GM21717 (cell line): ENCODE measurements around the gene EFCAB8.
"Not testable (repeated sequence)": the region's sequence is repeated elsewhere in the genome, so short reads cannot be mapped to it uniquely, and the experiment has no call there.

Experiments
- ATAC-seq: cut with Tn5 transposase; IDR thresholded peaks from one replicate; pipeline ENCODE4 v1.9.1; 2021; ENCODE audit warnings: mild to moderate bottlenecking, moderate library complexity; ENCODE audit not compliant: unreplicated experiment

Gene EFCAB8

DNA sequence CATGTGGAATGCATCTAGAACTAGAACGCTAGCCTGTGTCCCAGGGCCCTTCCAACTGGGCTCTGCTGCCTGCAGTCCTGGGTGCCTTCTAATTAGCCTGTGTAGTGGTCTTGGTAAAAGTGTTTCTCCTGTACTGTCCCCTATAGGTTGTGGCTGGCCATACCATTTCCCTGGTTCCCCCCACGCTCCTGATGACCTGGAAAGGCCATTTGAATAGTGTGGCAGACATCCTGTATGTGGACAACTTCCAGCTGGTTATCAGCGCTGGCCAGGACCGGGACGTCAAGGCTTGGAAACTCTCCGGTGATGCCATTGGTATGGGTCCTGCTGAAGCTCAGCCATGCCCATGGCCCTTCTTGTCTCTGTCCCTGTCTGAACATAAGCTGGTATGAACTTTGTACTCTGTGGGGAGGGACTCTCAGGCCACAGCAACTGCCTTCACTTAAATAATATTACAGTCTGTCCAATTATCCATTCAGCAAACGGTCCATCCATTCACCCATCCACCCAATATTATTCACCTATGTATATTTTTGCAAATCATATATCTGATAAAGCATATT is 84.8 kb downstream of the EFCAB8 start:
- ATAC-seq = no peak

DNA sequence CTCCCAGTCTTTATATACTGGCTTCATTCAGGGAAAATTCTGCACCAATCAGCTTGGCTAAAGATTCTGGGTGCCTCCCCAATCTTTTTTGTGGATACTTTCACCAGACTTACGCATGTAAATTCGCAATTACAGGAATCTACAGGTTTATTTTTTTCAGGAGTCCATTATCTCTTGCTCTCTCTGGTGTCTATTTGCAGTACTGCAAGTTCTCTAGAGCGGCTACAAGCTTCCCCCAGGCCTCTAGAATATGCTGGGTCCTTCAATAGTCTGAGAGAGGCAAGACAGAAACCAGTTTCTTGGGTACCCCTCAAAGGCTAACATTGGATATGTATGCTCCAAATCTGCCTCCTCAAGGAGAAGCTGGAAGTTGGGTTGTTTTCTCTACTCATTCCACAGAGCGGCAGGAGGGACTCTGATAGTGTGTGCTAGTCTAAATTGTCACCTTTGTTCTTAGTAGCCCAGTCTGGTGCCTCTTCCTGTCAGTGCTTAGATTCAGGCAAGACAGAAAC is 87.0 kb downstream of the EFCAB8 start:
- ATAC-seq = no peak

DNA sequence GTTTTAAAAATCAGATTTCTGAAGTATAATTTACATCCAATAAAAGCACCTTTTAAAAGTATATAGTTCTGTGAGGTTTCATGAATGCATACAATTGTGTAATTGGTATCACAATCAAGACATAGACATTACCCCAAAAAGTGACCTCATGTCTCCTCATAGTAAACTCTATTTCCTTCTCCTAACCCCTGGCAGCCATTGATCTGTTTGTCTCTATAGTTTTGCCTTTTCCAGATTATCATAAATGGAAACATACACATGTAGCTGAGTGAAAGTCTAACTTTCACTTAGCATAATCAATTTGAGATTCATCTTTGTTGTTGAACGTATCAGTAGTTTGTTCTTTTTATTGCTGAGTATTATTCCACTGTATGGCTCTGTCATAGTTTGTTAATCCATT is 87.9 kb downstream of the EFCAB8 start:
- ATAC-seq = no peak

DNA sequence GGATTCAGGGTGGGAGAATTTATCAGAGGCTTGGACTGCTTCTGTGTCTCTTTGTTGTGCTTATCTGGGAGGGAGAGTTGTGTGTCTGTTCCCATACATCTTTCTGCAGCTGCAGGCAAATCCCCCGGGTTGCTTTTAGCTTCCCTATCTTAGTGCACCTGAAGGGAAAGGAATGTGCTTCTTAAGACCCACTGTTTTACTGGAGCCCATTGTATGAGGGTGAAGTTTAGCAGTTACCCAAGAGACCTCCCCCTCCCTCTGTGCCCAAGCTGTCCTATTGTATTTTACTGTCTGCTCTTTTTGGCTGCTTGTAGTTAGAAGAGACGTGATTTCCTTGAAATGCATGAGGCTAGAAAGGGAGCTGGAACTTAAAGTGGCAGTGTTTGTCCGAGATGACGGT is 91.8 kb downstream of the EFCAB8 start:
- not testable (repeated sequence) for ATAC-seq

DNA sequence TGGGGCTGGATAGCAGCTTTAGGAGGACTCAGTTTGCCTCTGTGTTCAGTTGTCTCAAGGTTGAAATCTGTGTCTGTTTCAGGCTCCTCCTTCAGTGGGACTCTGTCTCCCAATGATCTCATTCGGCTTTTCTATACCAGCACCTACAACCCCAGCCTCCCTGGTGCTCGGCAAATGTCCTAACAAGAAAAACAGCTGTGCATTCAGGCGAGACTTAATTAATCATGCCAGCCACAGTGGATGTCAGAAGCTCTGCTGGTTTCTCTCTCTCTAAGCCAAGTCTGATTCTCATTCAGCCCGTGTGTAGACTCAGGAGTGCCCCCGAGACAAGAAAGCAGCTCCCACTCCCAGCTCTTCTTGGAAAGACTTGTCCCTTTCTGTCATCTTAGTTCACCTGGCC is 98.7 kb downstream of the EFCAB8 start:
- no peak for ATAC-seq

- ATAC-seq = no peak
Measured at GRCh38 chr20:32958574-32958973, 99.9 kb downstream of the EFCAB8 start.

GRCh38 chr20:32959351-32960221 is 100.9 kb downstream of the EFCAB8 start:
- no peak for ATAC-seq

- ATAC-seq = no peak
Measured at GRCh38 chr20:32960222-32960518, 101.4 kb downstream of the EFCAB8 start.

DNA sequence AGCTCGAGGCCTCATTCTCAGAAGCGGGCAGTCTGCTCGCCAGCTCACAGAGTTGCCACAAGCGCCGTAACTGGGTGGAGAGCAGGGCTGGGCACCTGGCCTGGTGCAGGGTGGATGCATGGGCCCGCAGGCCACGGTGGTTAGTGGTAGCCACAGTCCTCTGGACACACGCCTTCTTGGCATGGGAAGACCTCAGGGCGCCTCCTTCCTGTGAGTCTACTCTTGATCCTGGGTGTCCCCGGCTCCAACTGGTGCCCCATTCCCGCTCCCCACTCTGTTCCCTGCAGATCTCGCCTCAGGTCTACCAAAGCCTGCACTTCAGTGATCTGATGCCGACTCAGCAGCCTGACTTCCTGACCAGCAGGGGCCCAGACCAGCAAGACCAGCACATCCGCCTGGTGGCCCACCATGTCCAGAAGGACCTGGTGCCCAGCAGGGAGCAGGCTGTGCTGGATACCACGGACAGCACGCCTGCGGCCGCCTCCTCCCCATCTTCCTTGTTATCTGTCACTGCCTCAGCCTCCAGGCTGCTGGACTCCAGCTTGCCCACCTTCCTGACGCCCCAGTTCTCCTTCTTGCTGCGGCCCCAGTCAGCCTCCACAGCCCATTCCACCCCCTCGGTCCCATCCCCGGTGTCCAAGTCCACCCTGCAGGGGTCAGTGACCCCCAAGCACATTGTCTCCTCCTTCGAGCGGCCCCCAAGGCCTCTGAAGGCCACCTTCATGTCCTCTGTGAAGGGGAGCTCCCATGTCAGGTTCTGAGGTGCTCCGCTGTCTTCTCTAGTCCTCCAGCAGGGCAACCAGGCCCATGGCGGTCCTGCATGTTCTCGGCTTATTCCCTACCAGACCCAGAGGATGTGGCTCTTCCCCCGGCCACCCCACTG is 102.4 kb downstream of the EFCAB8 start:
- no peak for ATAC-seq

- no peak for ATAC-seq
Measured at GRCh38 chr20:32962053-32962452, 103.3 kb downstream of the EFCAB8 start.

DNA sequence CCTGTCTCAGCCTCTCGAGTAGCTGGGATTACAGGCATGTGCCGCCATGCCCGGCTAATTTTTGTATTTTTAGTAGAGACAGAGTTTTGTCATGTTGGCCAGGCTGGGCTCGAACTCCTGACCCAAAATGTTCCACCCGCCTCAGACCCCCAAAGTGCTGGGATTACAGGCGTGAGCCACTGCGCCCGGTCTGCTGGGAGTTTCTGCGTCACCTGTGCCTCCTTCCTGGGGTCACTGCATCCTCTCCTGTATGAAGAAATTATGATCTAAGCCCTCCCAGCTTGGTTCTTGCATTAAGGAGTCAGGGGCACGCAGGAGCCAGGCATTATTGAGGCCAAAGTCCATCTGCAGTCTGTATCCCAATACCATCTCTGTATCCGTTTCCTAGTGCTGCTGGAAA is 103.9 kb downstream of the EFCAB8 start:
- not testable (repeated sequence) for ATAC-seq

DNA sequence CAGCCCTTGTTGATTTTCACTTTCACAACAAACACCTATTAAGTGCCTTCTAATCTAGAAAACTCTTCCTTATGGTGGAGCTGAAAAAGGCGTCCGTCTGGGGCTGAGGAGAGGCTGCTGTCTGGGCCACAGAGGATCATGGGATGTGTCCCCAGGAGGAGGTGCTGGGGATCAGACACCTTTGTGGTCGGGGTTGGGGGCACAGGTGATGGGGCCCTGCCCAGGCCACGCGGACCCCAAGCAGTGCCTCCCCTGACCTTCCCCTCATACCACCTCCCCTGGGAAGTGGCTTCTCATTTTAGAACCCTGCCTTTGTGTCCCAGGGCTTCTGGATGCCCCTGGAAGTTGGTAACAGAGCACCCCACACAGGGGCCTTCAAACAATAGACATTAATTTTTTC is 104.5 kb downstream of the EFCAB8 start:
- no peak for ATAC-seq

DNA sequence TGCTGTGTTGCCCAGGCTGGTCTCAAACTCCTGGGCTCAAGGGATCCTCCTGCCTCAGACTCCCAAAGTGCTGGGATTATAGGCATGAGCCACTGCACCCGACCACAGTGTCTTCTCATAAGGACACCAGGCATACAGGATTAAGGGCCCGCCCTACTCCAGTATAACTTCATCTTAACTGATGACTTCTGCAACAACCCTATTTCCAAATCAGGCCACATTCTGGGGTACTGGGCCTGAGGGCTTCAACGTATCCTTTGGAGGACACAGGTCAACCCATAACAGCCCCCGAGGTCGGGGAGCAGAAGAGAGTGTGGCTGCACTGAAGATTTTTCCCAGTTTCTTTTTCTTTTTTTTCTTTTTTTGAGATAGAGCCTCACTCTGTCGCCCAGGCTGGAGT is 105.9 kb downstream of the EFCAB8 start:
- no peak for ATAC-seq

- ATAC-seq = no peak
Measured at GRCh38 chr20:32965115-32965514, 106.4 kb downstream of the EFCAB8 start.

DNA sequence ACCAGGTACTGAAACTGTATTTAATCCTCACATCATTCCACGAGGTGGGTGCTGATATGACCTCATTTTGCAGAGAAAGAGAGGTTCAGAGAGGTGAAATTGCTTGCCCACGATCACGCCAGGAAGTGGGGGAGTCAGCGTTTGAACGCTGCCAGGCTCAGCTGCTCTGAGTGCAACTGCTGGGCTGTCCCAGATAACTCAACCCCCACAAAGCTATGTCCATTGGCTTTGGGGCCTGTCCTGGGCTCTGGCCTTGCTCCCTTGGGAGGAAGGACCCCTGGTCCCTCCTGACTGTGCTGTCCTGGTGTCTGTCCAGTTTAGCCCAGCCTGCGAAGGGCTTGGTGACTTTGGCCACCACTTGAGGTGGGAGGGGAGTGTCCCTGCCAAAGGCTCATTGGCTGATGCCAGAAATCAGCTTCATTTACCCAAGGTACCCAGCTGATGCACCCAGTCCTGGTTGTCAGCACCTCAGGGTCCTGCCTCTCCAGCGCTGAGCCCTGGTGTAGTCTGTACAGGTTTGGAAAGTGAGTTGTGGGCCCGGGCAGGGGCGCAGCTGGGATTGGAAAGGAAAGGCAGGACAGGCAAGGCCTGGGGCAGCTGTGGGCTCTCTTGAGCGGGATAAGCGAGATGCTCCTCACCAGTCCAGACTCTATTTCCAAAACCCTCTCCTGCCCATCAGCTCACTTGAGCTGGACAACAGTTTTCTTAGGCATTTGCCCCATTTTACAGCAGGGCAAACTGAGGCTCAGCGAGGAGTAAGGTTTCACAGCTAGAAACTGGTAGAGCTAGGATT is 107.1 kb downstream of the EFCAB8 start:
- no peak for ATAC-seq

DNA sequence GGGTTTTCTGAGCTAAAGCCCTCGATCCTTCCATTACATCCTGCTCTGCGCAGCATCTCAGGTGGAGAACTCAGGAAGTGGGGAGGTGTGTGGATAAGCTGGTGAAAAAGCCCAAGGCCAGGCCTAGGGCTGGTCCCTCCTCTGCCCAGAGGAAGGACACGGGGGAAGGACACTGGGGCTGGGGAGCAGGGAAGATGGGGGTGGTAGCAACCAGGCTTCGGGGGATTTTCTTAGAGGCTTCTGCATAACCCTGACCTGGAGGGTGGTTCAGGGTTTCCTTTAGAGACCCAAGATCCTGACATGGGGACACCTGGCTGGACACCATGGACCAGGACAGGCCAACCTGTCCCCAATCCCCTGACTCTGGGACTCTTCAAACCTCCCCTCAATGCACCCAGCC is 107.7 kb downstream of the EFCAB8 start:
- ATAC-seq = no peak

- ATAC-seq = no peak
Measured at GRCh38 chr20:32966881-32967781, 108.4 kb downstream of the EFCAB8 start.

DNA sequence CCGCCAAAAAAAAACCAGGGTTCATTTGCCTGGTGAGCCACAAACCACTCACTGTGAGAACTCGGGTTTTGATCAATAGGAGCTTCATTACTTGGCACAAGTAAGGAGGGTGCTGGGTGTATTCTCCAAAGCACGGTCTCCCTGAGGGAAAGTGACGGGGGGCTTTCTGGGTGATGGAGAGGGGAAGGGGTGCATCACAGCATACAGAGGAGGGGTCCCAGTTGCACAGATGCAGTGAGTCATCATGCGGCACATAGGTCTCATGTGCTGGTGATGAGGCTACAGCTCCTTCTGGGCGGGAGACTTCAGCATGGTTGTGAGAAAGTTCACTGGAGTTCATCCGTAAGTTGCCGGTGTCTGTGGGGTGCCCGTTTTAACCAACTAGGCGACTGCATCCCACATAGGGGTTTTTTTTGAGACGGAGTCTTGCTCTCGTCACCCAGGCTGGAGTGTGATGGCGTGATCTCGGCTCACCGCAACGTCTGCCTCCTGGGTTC is 109.3 kb downstream of the EFCAB8 start:
- ATAC-seq = no peak

- ATAC-seq = no peak
Measured at GRCh38 chr20:32968478-32969241, 109.9 kb downstream of the EFCAB8 start.
